SK-N-SH treated with all-trans-retinoic acid at 6 μM for 48 hours (cell line): ENCODE results near the gene FAM171A1.
A peak's percentile ranks its signal among the peaks of the same experiment; 100 is the strongest.

ENCODE experiments used
- ATAC-seq: fragments of 200-7000 bp; cut with Tn5 transposase; 3 replicates; pipeline ENCODE4 v1.9.1; 2020; ENCODE audit warnings: mild to moderate bottlenecking, moderate library complexity
- ARNTL ChIP-seq: fragments of 450-650 bp; formaldehyde crosslinking; IDR thresholded peaks from 2 replicates; pipeline ENCODE4 v1.5.0; 2020; ENCODE audit warnings: low read depth, mild to moderate bottlenecking, moderate library complexity, borderline replicate concordance
- BACH2 ChIP-seq: fragments of 250-450 bp; sonication (Bioruptor Pico); IDR thresholded peaks from 2 replicates; pipeline ENCODE4 v1.9.0; 2021; ENCODE audit warnings: mild to moderate bottlenecking, borderline replicate concordance
- CREB5 ChIP-seq: fragments of 250-450 bp; sonication (Bioruptor Pico); IDR thresholded peaks from 2 replicates; pipeline ENCODE4 v1.5.1; 2020; ENCODE audit warnings: low read depth, mild to moderate bottlenecking, moderate library complexity
- CSDC2 ChIP-seq: fragments of 250-450 bp; sonication (Bioruptor Pico); IDR thresholded peaks from 2 replicates; pipeline ENCODE4 v1.5.0; 2020; ENCODE audit warnings: mild to moderate bottlenecking, moderate library complexity
- CSRNP3 ChIP-seq: fragments of 250-450 bp; sonication (Bioruptor Pico); IDR thresholded peaks from 2 replicates; pipeline ENCODE4 v1.5.1; 2021; ENCODE audit warnings: mild to moderate bottlenecking, moderate library complexity
- ESRRG ChIP-seq: fragments of 250-450 bp; sonication (Bioruptor Pico); IDR thresholded peaks from 2 replicates; pipeline ENCODE4 v1.6.1; 2021; ENCODE audit warnings: mild to moderate bottlenecking
- ISL1 ChIP-seq: fragments of 250-450 bp; sonication (Bioruptor Pico); IDR thresholded peaks from 2 replicates; pipeline ENCODE4 v2.1.2; 2022; ENCODE audit warnings: mild to moderate bottlenecking, moderate library complexity
- OSR1 ChIP-seq: fragments of 250-450 bp; sonication (Bioruptor Pico); IDR thresholded peaks from 2 replicates; pipeline ENCODE4 v1.8.0; 2022; ENCODE audit warnings: moderate library complexity, mild to moderate bottlenecking, inconsistent platforms
- PATZ1 ChIP-seq: fragments of 250-450 bp; sonication (Bioruptor Pico); IDR thresholded peaks from 2 replicates; pipeline ENCODE4 v1.8.0; 2020; ENCODE audit warnings: mild to moderate bottlenecking, moderate library complexity, borderline replicate concordance
- POU6F1 ChIP-seq: fragments of 250-450 bp; sonication (Bioruptor Pico); IDR thresholded peaks from 2 replicates; pipeline ENCODE4 v1.8.0; 2021; ENCODE audit warnings: low read depth, mild to moderate bottlenecking, moderate library complexity, borderline replicate concordance
- PPARA ChIP-seq: fragments of 250-450 bp; sonication (Bioruptor Pico); IDR thresholded peaks from 2 replicates; pipeline ENCODE4 v1.5.0; 2020; ENCODE audit warnings: mild to moderate bottlenecking, borderline replicate concordance
- RARB ChIP-seq: fragments of 250-450 bp; sonication (Bioruptor Pico); IDR thresholded peaks from 2 replicates; pipeline ENCODE4 v1.8.0; 2021; ENCODE audit warnings: mild to moderate bottlenecking, moderate library complexity
- SNAI2 ChIP-seq: fragments of 250-450 bp; sonication (Bioruptor Pico); IDR thresholded peaks from 2 replicates; pipeline ENCODE4 v1.5.0; 2020; ENCODE audit warnings: mild to moderate bottlenecking, moderate library complexity
- TCF4 ChIP-seq: fragments of 250-450 bp; sonication (Bioruptor Pico); IDR thresholded peaks from 2 replicates; pipeline ENCODE4 v1.8.0; 2021; ENCODE audit warnings: mild to moderate bottlenecking, moderate library complexity, borderline replicate concordance
- TOX ChIP-seq: fragments of 250-450 bp; sonication (Bioruptor Pico); IDR thresholded peaks from 2 replicates; pipeline ENCODE4 v1.8.0; 2021; ENCODE audit warnings: mild to moderate bottlenecking, moderate library complexity, borderline replicate concordance
- TSHZ2 ChIP-seq: fragments of 250-450 bp; sonication (Bioruptor Pico); IDR thresholded peaks from 2 replicates; pipeline ENCODE4 v1.5.0; 2020; ENCODE audit warnings: mild to moderate bottlenecking, moderate library complexity
- ZC3H10 ChIP-seq: fragments of 250-450 bp; sonication (Bioruptor Pico); IDR thresholded peaks from 2 replicates; pipeline ENCODE4 v1.5.1; 2021; ENCODE audit warnings: mild to moderate bottlenecking, moderate library complexity
- ZFP3 ChIP-seq: fragments of 250-450 bp; sonication (Bioruptor Pico); IDR thresholded peaks from 2 replicates; pipeline ENCODE4 v1.5.0; 2020; ENCODE audit warnings: mild to moderate bottlenecking, moderate library complexity
- ZFP30 ChIP-seq: fragments of 450-650 bp; formaldehyde crosslinking; IDR thresholded peaks from 2 replicates; pipeline ENCODE4 v1.5.0; 2022; ENCODE audit warnings: mild to moderate bottlenecking, moderate library complexity
- ZNF70 ChIP-seq: fragments of 450-650 bp; formaldehyde crosslinking; IDR thresholded peaks from 2 replicates; pipeline ENCODE4 v1.5.0; 2020; ENCODE audit warnings: mild to moderate bottlenecking, moderate library complexity
- ZNF8 ChIP-seq: fragments of 450-650 bp; formaldehyde crosslinking; IDR thresholded peaks from 2 replicates; pipeline ENCODE4 v1.5.0; 2020; ENCODE audit warnings: mild to moderate bottlenecking, moderate library complexity

Gene FAM171A1

GRCh38 chr10:15169555-15170401 is 201.3 kb downstream of the FAM171A1 start:
- no peak for TF ChIP-seq BACH2
- no peak for TF ChIP-seq RARB (CRISPR knock-in tag)
- no peak for TF ChIP-seq ESRRG (CRISPR knock-in tag)
- no peak for TF ChIP-seq ZNF70 (CRISPR knock-in tag)
- no peak for TF ChIP-seq POU6F1 (CRISPR knock-in tag)
- no peak for TF ChIP-seq SNAI2 (CRISPR knock-in tag)
- TF ChIP-seq ZFP3: no peak
- no peak for TF ChIP-seq ZNF8 (CRISPR knock-in tag)
- no peak for TF ChIP-seq ARNTL (CRISPR knock-in tag)
- no peak for TF ChIP-seq PATZ1 (CRISPR knock-in tag)
- TF ChIP-seq ISL1: no peak
- TF ChIP-seq CSRNP3 (CRISPR knock-in tag): no peak
- TF ChIP-seq PPARA (CRISPR knock-in tag): no peak
- TF ChIP-seq TOX (CRISPR knock-in tag): no peak
- no peak for TF ChIP-seq TSHZ2 (CRISPR knock-in tag)
- no peak for TF ChIP-seq CREB5
- no peak for TF ChIP-seq TCF4 (CRISPR knock-in tag)
- TF ChIP-seq ZC3H10 (CRISPR knock-in tag): no peak
- no peak for ATAC-seq

GRCh38 chr10:15168786-15169554 is 202.1 kb downstream of the FAM171A1 start:
- no peak for TF ChIP-seq CSRNP3 (CRISPR knock-in tag)
- no peak for TF ChIP-seq ARNTL (CRISPR knock-in tag)
- TF ChIP-seq ESRRG (CRISPR knock-in tag): no peak
- TF ChIP-seq CSDC2 (CRISPR knock-in tag): no peak
- TF ChIP-seq PPARA (CRISPR knock-in tag): no peak
- no peak for TF ChIP-seq TOX (CRISPR knock-in tag)
- no peak for TF ChIP-seq OSR1 (CRISPR knock-in tag)
- no peak for TF ChIP-seq ISL1
- TF ChIP-seq ZFP30 (CRISPR knock-in tag): no peak
- TF ChIP-seq TSHZ2 (CRISPR knock-in tag): no peak
- TF ChIP-seq BACH2: no peak
- TF ChIP-seq SNAI2 (CRISPR knock-in tag): no peak
- TF ChIP-seq CREB5: no peak
- no peak for TF ChIP-seq ZFP3
- no peak for TF ChIP-seq RARB (CRISPR knock-in tag)
- ATAC-seq: peak; percentile 83
